HG02763 (cell line): ENCODE measurements around the gene RGL2.

Experiments
- ATAC-seq: cut with Tn5 transposase; IDR thresholded peaks from one replicate; pipeline ENCODE4 v1.9.1; 2021; ENCODE audit warnings: mild to moderate bottlenecking, moderate library complexity; ENCODE audit not compliant: unreplicated experiment

RGL2 gene

DNA sequence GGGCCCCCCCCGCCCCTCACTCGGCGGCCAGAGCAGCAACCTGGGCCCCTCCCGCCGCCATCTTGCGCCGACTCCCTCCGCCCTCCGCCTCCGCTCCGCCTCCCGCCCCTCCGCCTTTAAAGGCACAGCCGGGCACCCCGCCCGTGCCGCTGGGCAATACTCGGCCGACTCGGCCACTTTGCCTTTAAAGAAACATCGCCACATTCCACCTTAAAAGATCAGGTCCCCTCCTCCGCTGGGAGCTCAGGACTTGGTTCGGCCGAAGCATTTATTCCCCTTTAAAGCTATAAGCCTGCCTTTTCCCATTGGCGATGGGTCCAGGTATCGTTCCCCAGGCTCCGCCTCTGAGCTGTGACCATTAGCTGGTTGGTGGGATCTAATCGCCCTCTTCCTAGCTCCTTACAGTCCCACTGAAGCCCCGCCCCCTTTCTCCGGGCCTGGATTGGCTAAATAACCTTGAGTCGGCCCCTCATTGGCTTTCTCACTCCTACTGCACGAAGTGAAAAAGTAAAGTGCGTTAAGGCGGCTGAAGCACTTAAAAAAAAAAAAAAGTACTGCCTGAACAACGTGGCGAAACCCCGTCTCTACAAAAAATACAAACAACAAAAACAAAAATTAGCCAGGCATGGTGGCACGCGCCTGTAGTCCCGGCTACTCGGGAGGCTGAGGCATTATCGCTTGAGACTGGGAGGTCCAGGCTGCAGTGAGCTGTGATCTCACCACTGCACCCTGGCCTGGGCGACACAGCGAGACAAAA lies 19.1 kb upstream of the RGL2 start, which contains the start of gene ZBTB22:
Gene ZBTB22 (minus strand): TSS at position 76 of the 757 bp plus-strand sequence. CDS start 828 bp downstream, outside the sequence.
- peak; percentile 51 for ATAC-seq

DNA sequence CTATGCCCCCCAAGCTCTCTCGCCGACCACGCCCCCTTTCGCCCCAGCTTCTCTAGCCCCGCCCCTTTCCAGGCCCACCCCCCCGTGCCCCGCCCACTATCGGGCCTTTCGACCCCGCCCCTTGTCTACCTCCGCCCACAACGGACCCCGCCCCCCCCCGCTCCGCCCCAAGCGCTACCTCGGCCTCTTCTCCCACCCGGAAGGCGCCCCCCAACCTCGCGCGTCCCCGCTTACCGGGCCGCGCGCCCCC lies 18.6 kb upstream of the RGL2 start:
- no peak for ATAC-seq

DNA sequence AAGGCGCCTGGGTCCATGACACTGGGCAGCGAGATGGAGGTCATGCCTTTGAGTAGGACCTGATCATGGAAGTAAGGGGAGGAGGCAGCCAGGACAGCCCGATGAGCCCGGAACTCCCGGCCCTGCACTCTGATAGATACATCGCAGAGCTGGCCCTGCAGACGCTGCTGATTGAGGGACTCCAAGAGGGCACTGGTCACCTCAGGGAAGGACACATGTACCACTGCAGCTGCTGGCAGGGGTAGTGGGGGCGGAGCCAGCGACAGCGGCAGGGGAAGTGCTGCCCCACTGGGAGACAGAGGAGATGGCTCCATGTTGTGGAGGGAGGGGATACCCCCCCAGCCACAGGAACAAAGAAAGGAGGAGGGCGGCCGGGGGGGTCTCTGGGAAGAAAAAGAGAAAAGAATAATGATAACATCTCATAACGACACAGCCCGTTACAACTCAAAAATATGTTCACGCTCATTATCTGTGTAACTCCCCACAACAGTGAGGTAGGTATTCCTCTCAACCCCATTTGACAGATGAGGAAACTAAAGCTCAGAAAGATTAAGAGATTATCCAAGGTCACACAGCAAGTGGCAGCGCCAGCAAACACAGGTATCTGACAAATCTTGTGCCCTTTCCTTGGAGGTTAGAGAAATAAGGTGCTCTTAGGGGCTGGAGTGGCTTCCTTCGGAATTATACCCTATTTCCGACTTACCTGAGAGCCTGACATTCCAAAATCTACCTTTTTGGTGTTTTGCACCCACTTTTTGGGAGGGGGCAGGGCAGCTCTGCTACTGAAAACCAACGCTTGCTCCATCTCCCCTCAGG lies 18.1 kb upstream of the RGL2 start:
- no peak for ATAC-seq

DNA sequence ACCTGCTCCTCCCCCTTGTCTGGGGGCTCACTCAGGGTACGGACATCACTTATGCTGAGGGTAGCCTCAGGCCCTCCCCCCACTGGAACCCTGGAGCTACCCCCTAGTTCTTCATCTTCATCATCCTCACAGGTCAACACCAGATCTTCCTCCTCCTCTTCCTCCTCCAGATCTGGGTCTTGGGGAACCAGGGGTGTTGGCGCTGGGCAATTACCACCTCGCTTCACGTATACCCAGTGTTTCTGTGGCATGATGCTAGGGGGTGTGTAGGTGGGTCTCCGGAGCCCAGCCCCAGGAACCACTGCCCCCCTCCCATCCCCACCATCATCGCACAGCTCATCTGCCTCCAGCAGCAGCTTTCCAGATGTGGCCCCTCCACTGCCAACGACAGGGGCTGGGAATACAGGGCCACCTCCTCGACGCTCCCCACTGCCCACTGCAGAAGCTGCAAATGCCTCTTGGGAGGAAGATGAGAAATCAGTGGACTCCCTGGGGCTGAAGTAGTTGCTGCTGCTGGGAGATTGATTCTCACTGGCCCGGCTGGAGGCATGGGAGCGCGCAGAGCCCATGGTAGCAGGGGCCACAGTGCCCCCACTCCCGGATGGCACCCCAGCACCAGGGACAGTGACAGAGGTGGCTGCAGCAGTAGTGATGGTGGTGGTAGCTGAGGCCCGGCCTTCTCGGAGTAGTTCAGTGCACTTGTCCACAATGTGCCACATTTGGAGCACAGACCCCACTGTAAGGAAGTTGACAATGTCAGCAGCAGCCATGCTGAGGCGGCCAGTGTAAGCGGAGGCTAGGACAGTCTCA lies 17.3 kb upstream of the RGL2 start:
- ATAC-seq, result no peak

DNA sequence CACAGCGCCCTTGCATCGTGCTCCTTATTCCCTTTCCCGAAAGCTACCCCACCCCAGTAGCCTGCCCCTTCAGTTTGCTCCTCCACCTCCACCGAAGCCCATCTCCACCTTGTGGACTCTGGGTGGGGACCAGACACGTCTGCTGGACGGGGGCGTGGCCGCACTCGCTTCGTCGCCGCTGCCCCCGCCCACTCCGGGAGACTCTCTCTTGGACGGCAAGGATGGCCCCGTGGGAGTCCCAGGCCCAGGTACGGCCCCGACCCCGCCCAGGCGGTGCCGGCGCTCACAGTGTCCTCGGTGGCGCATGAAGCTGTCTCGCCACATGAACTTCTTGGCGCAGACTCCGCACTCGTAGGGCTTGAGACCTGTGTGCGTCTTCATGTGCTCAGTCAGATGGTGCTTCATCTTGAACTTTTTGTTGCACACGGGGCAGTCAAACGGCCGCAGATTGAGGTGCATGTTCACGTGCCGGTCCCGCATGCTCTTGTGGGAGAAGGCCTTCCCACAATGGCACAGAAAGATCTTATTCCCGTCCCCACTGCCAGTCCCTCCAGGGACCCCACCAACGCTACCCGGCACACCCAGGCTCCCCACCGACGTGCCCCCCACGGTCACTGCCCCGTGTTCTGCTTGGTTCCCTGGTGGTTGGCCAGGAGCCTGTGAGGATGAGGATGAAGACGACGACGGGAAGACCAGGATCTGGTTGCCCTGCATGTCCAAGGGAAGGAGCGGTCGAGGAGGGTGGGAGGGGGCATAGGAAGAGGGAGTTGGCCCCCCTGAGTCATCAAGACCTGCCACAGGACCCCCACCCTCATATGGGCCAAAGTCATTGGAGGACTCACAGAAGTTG lies 16.4 kb upstream of the RGL2 start:
- no peak for ATAC-seq

DNA sequence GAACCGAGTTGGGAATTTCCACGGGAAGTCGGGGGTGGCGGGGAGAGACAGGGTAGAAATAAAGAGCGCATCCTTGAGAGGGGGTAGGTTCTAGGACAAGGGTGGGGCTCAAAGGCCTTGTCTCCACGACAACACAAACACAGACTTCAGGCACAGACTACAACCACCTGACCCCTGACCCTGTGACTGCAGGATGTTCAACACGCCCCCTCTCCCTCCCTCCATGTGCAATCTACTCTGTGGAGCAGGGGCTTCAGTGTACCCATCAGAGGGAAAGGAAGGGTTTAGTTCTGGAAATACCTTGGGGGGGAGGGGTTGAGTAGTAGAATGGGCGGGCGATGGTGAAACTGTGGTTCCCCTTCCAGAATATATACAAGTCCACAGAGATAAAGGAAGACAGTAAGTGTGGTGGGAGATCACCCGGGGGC lies 15.8 kb upstream of the RGL2 start:
- no peak for ATAC-seq

DNA sequence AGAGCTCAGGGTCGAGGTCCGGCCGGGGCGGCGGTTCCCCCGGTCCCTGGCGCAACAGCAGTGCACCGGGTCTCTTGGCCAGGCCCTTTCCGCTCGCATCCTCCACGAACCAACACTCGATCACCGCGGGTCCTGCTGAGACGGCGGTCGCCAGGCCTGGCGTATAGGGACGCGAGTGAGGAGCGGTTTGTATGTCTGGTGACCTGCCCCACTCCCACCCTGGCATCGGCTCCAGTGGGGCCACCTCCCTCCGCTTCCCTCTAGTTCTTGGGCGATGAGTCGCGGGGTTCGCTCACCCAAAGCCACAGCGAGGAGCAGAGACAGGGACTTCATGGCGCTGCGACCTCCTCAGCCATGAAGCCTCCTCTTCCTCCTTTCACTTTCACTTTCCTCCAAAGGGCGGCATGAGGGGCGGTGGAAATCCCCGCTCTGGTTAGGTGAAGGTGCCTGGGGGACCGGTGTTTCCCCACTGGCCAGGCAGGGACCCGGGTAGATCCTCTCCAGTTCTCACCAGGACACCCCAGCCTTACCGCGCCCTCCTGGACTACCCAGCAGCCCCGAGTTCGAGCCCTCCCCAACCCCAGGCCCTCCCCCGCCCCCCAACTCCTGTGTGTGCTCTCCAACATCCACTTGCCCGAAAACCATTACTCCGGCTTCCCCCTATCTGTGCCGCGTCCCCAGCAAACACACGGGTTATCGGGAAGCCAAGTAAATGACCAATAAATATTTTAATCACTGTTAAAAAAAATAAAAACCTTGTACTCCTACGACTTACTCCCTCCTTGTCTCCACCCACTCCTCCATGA lies 15.2 kb upstream of the RGL2 start, which contains the start of gene TAPBP:
Gene TAPBP (minus strand): TSS at position 370 of the 806 bp plus-strand sequence. CDS start 37 bp downstream, at position 333.
- peak; percentile 33 for ATAC-seq

DNA sequence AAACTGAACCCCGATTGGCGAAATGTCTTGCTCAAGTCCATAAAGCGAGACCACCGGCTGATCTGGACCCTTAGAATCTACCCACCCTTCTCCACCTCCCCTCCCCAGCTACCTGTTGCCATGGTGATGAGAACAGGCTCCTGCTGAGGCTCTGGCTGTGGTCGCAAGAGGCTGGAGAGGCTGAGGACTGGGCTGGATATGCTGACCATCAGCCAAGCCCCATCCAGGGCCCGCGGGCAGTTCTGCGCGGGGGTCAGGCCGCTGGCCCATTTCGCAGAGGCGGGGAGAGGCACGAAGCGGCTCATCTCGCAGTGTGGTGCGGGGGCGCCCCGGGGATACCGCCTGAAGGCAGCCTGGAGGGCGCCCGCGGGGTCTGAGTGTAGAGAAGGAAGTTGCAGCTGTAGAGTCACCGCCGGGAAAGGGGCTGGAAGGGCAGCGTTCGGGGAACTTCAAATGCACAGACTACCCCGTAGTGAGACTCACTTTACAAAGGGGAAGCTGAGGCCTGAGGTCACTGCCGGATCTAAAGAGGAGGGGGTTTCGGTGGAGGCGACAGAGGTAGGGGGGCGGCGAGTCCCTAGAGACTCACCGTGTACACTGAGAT lies 14.5 kb upstream of the RGL2 start:
- ATAC-seq, result no peak

DNA sequence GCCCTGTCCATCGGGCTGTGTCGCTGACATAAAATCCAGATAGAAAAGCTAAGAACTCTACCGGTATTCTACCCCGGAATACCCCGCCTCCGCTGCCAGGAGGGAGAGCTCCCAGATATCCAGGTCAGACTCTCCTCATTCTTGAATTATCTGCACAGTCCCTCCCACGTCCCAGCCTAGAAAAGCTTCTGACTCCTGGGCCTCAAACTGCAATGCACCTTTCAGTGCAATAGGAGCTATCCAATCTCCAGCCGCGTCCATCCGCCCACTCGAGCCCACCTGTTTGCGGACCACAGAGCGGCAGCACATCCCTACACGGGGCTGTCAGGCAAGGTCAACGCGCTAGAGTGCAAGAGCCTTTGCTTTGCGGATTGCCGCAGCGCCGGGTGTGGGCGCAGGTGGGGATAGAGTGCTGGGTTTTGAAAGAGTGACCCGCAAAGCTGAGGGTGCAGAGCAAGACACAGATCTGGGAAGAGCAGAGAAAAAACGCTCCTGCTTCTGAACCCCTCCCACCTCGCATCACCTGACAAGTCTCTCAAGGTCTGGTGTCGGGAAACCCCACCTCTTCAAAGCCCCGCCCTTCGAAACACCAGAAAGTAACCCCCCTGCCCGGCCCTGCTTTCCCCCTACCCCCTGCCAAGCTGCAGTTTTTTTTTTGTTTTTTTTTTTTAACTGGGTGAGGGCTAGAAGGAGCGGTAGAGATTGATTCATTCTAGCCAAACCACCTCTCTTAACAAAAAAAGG lies 13.8 kb upstream of the RGL2 start:
- ATAC-seq, result no peak

DNA sequence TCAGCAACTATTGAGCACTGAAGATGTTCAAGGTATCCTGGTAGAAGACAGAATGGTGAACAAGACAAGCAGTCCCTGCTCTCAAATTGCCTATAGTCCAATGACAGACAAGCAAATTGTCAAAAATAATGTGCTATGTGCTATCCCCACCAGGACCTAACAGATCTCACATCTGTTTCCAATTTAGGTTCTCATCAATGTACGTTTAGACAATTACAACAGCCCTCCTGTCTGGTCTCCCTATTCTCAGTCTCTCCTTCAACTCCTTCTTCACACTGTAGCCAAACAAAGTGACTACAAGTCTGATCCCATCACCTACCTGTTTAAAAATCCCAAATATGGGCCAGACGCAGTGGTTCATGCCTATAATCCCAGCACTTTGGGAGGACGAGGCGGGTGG lies 7.6 kb upstream of the RGL2 start:
- no peak for ATAC-seq

DNA sequence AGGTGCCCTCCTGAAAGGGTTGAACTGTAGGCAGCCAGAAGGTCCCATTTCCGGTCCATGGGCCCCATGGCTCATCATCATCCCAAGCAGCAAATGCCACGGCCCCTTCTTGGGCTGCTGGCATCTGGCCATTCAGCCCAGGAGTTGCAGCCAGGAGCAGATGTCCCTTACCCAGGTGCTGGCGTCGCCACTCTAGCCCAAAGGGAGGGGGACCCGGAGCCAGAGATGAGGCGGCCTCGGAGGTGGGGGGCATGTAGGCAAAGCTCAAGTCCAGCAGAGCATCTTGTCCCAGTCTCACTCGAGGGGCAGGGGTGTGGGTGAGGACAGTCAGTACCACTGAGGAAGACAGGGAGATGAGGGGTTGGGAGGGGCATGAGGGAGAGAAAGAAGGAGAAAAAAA lies 6.3 kb upstream of the RGL2 start:
- no peak for ATAC-seq

DNA sequence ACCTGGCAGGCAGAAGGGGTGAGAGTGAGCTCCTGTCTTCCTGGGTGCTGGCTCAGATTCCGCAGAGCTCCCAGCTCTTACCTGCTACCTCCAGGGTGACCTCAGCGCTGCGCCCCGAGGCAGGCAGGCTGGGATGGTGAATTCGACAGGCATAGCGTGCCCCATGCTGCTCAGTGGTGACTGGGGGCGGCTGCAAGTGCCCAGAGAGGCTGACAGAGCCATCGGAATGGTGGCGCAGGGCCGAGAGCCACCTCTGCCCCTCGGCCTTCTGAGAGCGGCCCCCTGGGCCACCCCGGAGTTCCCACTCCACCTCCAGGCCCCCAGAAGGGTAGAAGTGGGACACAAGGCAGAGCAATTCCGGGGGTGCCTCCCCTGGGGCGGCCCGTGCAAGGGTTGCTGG lies 5.5 kb upstream of the RGL2 start:
- no peak for ATAC-seq

DNA sequence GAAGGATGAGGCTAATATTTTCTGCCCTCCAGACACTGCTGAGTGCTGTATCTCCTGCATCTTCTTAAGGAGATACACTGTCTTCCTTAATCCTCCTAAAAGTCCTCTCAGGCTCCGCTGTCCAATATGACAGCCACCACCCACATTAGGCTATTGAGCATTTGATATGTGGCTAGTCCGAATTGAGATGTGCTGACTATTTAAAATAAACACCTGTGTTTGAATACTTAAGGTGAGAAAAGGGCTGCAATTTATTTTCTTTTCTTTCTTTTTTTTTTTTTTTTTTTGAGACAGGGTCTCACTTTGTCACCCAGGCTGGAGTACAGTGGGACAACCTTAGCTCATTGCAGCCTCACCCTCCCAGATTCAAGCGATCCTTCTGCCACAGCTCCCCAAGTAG lies 3.1 kb upstream of the RGL2 start:
- no peak for ATAC-seq

DNA sequence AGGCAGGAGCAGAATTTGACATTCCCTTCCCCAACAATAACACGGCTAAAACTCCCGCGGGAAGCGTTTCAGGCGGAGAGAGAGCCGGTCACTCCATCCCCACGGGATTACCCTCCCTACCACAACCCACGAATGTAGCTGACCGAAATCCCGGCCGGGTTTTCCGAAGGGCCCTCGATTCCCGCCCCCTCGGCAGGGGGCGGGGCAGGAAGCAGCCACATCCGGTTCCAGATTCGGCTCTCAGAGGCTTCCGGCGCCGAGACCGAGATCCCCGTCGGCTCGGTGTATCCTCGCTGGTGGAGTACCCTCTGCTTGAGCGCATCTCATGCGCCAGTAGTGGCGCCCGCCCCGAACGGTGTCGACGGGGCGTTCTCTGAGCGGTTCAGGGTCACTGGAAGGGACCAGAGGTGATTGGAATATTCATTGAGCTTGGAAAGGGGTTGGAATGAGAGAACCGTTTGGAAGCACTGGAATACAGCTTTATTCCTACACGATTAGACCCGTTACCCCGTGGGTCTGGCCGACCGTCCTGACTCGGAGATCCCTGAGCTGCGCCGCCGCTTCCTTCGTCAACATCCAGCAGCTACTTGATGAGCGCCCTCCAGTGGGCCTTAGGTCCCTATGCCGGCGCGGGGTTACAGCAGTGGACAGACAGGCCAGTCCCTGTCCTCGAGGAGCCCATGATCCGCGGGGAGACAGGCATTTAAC lies 649 bp upstream of the RGL2 start:
- peak; percentile 78 for ATAC-seq

DNA sequence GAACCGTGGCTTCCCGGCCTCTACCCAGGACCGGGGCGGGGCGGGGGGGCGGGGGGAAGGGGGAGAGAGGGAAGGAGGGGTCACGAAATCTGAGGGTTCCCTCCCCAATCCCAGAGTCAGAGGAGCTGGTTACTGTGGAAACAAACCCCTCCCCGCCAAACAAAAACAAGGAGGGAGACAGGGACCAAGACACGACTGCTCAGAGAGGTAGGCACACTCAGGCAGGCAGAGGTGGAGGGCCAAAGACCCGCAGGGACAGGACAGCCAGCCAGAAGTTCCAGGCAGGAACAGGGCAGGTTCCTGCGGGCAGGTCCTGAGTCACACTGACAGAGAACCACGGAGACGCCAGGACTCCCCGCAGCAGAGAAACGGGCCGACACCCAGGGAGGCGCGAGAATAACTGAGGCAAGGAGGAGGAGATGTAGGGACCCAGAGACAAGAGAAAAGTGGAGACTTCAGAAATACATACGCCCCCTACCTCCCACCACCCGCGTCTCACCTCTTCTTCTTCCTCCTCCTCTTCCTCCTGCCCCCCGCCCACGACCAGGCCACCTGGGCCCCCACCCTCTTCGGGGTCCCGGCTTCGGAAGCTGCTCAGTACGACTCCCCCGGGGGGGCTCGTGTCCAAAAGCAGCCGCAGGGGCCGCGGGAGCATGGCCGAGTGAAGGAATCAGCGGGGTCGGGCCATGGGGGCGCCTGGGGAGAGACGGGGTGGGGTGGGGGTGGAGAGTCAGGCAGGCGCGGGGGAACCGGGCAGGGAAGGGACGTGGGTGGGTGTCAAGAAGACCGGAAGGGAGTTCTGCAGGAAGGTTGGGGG lies 578 bp downstream of the RGL2 start:
- ATAC-seq, result no peak

DNA sequence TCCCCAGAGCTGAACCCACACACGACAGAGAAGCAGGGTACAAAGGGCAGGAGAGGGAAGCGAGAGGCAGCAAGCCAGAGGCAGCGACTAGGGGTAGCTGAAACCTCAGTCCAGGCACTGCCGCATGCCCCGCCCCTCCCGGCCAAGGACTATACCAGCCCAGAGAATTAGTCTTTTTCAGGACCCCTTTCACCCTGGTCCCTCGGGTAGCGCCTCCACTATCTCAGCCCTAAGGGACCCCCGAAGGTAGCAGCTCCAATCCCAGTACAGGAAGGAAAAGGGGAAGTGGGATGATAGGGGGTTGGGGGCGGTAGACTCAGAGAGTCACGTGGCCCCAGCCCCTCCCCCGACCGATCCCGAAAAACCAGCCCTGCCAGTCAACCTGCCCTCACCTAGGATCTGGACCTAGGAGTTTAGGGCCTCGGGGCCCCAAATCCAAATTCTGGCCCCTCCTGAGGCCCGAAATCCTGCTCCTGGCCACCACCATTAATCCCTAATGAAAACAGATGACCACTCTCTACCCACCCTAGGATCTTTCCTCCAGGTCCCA lies 1.3 kb downstream of the RGL2 start:
- ATAC-seq, result no peak
